ENCODE results near the gene OR6C2. TPM values are rescaled to one million over a fixed set of nuclear protein-coding genes. Genes with fewer than 3 reads are reported as not detected.
"Not testable (repeated sequence)": the region's sequence is repeated elsewhere in the genome, so short reads cannot be mapped to it uniquely, and the experiment has no call there.

OR6C2 gene
- total RNA-seq (not detected), polyA plus RNA-seq (not detected)
- long read RNA-seq, donor 1, result 0 reads
- long read RNA-seq, donor 2, result 0 reads
- long read RNA-seq, donor 3, result 0 reads
- long read RNA-seq, donor 4, result 0 reads

GRCh38 chr12:55443776-55444175 is at the start of gene OR6C2:
Gene OR6C2, plus strand, starts transcription at chr12:55444076. Its CDS starts 8,138 bp downstream, at chr12:55452214.
- ATAC-seq, result no peak
- H3K9me3 ChIP-seq (ENCODE audit: control insufficient read depth, low read length), result no peaks in the 10 kb centered on the region
- H3K4me3 ChIP-seq (ENCODE audit: low read length), result no peak within 1 kb of the TSS
- WGBS, result 50% methylated on average over 2 of the region's 2 CpGs
- no peak within 1 kb of the TSS for H3K27ac ChIP-seq (ENCODE audit: low read length)
- no peaks in the 10 kb centered on the region for H3K27me3 ChIP-seq (ENCODE audit: control insufficient read depth, insufficient read depth)
- H3K4me1 ChIP-seq (ENCODE audit: control insufficient read depth, insufficient read depth, low read length), result no peaks in the 10 kb centered on the region
- intact Hi-C loops (cut with DNase I), result no loop called here
- no peak for DNase-seq

DNA sequence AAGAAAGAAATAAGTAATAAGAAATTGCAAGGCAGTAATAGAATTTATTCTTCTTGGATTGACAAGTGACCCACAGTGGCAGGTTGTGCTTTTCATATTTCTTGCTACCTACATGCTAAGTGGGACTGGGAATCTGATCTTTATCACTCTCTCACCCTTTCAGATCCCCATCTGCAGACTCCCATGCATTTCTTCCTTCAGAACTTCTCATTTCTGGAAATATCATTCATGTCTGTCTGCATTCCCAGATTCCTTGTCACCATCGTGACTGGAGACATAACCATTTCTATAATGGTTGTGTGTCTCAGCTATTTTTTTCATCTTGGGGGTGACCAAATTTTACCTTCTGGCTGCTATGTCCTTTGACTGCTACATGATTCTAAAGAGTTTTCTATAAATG is 47.5 kb upstream of the OR6C2 start:
- Histone ChIP-seq H3K4me3 (ENCODE audit: low read length) (no peak overlapping the region), H3K27ac (ENCODE audit: low read length) (no peak overlapping the region), H3K4me1 (ENCODE audit: control insufficient read depth, insufficient read depth, low read length) (no peaks in the 10 kb centered on the region), H3K27me3 (ENCODE audit: control insufficient read depth, insufficient read depth) (no peaks in the 10 kb centered on the region), H3K9me3 (ENCODE audit: control insufficient read depth, low read length) (no peaks in the 10 kb centered on the region)
- WGBS, result 76% methylated on average over 1 of the region's 1 CpG
- DNase-seq, result no peak
- intact Hi-C loops (cut with DNase I), result no loop called here
- ATAC-seq, result no peak

DNA sequence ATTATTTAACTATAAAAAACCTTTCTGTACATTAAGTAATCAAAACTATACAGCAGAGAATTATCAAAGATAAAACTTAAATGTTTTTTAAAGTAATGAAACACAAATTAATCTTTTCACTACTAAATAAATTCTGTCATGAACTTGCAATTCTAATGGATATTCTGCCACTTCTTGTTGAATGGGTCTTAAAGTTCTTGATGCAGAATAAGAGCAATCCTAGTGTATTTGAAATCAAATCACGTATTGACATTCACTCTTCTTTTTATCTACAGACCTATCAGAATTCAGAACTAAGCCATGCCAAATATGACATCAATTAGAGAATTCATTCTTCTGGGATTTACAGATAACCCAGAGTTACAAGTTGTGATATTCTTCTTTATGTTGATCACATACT is 43.6 kb upstream of the OR6C2 start, which contains the start of gene OR6C65:
Gene OR6C65, plus strand, starts transcription at position 301 of the 400 bp plus-strand sequence. Its CDS starts 0 bp downstream, at position 301.
- 81% methylated on average over 1 of the region's 1 CpG for WGBS
- Histone ChIP-seq H3K4me3 (ENCODE audit: low read length) (no peak within 1 kb of the TSS), H3K27me3 (ENCODE audit: control insufficient read depth, insufficient read depth) (no peaks in the 10 kb centered on the region), H3K4me1 (ENCODE audit: control insufficient read depth, insufficient read depth, low read length) (no peaks in the 10 kb centered on the region), H3K27ac (ENCODE audit: low read length) (no peak within 1 kb of the TSS), H3K9me3 (ENCODE audit: control insufficient read depth, low read length) (no peaks in the 10 kb centered on the region)
- DNase-seq (no peak), ATAC-seq (no peak)
- intact Hi-C loops (cut with DNase I), result no loop called here

GRCh38 chr12:55407866-55408265 is 36.0 kb upstream of the OR6C2 start:
- ATAC-seq, result no peak
- H3K4me3 ChIP-seq (ENCODE audit: low read length), result no peak overlapping the region
- H3K27ac ChIP-seq (ENCODE audit: low read length), result no peak overlapping the region
- 51% methylated on average over 1 of the region's 1 CpG for WGBS
- intact Hi-C loops (cut with DNase I), result no loop called here
- H3K9me3 ChIP-seq (ENCODE audit: control insufficient read depth, low read length), result no peaks in the 10 kb centered on the region
- no peak for DNase-seq
- H3K27me3 ChIP-seq (ENCODE audit: control insufficient read depth, insufficient read depth), result no peaks in the 10 kb centered on the region
- H3K4me1 ChIP-seq (ENCODE audit: control insufficient read depth, insufficient read depth, low read length), result no peaks in the 10 kb centered on the region

DNA sequence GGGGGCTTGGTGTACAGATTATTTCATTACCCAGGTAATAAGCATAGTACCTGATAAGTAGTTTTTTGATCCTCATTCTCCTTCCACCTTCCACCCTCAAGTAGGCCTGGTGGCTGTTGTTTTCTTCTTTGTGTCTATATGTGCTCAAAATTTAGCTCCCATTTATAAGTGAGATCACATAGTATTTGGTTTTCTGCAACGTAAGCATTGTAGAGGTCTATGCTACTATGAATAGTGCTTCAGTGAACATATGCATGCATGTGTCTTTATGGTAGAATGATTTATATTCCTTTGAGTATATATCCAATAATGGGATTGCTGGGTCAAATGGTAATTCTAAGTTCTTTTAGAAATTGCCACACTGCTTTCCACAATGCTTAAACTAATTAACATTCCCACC is 34.7 kb upstream of the OR6C2 start:
- H3K9me3 ChIP-seq (ENCODE audit: control insufficient read depth, low read length); H3K4me1 ChIP-seq (ENCODE audit: control insufficient read depth, insufficient read depth, low read length); DNase-seq; H3K4me3 ChIP-seq (ENCODE audit: low read length); ATAC-seq; intact Hi-C loops (cut with DNase I); H3K27me3 ChIP-seq (ENCODE audit: control insufficient read depth, insufficient read depth); H3K27ac ChIP-seq (ENCODE audit: low read length): not testable (repeated sequence)
- 87% methylated on average over 1 of the region's 1 CpG for WGBS

GRCh38 chr12:55412138-55412537 is 31.7 kb upstream of the OR6C2 start:
- H3K27me3 ChIP-seq (ENCODE audit: control insufficient read depth, insufficient read depth); ATAC-seq; DNase-seq; intact Hi-C loops (cut with DNase I); H3K27ac ChIP-seq (ENCODE audit: low read length); H3K4me3 ChIP-seq (ENCODE audit: low read length); H3K9me3 ChIP-seq (ENCODE audit: control insufficient read depth, low read length); H3K4me1 ChIP-seq (ENCODE audit: control insufficient read depth, insufficient read depth, low read length): not testable (repeated sequence)
- 88% methylated on average over 15 of the region's 15 CpGs for WGBS

- H3K9me3 ChIP-seq (ENCODE audit: control insufficient read depth, low read length); DNase-seq; H3K27ac ChIP-seq (ENCODE audit: low read length); H3K4me3 ChIP-seq (ENCODE audit: low read length); H3K27me3 ChIP-seq (ENCODE audit: control insufficient read depth, insufficient read depth); H3K4me1 ChIP-seq (ENCODE audit: control insufficient read depth, insufficient read depth, low read length); intact Hi-C loops (cut with DNase I): not testable (repeated sequence)
- peak in 1 of 2 donors; percentile 45 for ATAC-seq
- WGBS, result 92% methylated on average over 5 of the region's 6 CpGs
Observed at GRCh38 chr12:55413498-55414388, 30.1 kb upstream of the OR6C2 start.

DNA sequence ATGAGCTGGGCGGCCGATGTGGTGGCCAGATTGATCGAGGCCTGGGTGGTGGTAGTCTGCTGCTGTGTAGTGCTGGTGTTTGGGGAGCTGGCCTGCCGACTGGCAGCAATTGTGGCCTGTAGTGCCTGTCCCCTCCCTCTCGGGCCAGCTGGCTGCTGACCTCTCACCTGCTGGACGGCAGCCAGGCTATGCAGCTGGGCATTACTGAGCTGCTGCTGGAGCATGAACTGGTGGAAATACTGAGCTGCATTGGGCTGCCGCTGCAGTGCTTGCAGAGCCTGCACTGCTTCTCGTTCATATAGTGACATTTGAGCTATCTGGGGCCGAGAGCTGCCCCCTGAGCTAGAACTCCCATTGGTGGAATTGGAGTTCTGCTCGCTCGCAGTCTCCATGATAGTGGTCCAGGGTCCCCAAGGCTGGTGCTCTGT is 29.5 kb upstream of the OR6C2 start:
- H3K27ac ChIP-seq (ENCODE audit: low read length); DNase-seq; H3K4me3 ChIP-seq (ENCODE audit: low read length); H3K27me3 ChIP-seq (ENCODE audit: control insufficient read depth, insufficient read depth); intact Hi-C loops (cut with DNase I); H3K9me3 ChIP-seq (ENCODE audit: control insufficient read depth, low read length); H3K4me1 ChIP-seq (ENCODE audit: control insufficient read depth, insufficient read depth, low read length): not testable (repeated sequence)
- peak; percentile 11 to 38 for ATAC-seq
- WGBS, result 40% methylated on average over 11 of the region's 11 CpGs

DNA sequence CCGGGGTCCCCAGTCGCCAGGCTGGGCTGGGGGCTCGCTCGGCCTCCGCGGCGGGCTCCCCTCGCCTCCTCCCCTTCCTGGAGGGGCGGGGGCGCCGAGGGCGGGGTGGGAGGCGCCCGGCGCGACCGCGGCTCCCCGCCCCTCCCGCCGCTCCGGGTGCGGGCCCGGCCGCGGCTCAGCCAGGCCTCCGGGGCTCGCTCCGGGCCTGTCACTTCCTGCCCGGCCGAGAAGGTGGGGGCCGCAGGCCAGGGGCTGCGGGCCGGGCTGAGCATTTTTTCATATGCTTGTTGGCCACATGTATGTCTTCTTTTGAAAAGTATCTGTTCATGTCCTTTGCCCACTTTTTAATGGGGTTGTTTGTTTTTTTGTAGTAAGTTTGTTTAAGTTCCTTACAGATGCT is 29.0 kb upstream of the OR6C2 start:
- H3K4me1 ChIP-seq (ENCODE audit: control insufficient read depth, insufficient read depth, low read length); H3K27ac ChIP-seq (ENCODE audit: low read length); H3K4me3 ChIP-seq (ENCODE audit: low read length); H3K27me3 ChIP-seq (ENCODE audit: control insufficient read depth, insufficient read depth); DNase-seq; intact Hi-C loops (cut with DNase I); H3K9me3 ChIP-seq (ENCODE audit: control insufficient read depth, low read length): not testable (repeated sequence)
- peak; percentile 70 to 80 for ATAC-seq
- WGBS, result 1% methylated on average over 10 of the region's 34 CpGs

GRCh38 chr12:55416961-55417360 is 26.9 kb upstream of the OR6C2 start:
- H3K4me3 ChIP-seq (ENCODE audit: low read length), result no peak overlapping the region
- ATAC-seq, result no peak
- DNase-seq, result no peak
- H3K27me3 ChIP-seq (ENCODE audit: control insufficient read depth, insufficient read depth), result no peaks in the 10 kb centered on the region
- no peak overlapping the region for H3K27ac ChIP-seq (ENCODE audit: low read length)
- intact Hi-C loops (cut with DNase I), result no loop called here
- no peaks in the 10 kb centered on the region for H3K9me3 ChIP-seq (ENCODE audit: control insufficient read depth, low read length)
- 50% methylated on average over 1 of the region's 1 CpG for WGBS
- no peaks in the 10 kb centered on the region for H3K4me1 ChIP-seq (ENCODE audit: control insufficient read depth, insufficient read depth, low read length)

GRCh38 chr12:55420307-55420962 is 23.4 kb upstream of the OR6C2 start:
- Histone ChIP-seq H3K9me3 (ENCODE audit: control insufficient read depth, low read length) (no peaks in the 10 kb centered on the region), H3K27ac (ENCODE audit: low read length) (no peak overlapping the region), H3K4me3 (ENCODE audit: low read length) (no peak overlapping the region), H3K4me1 (ENCODE audit: control insufficient read depth, insufficient read depth, low read length) (no peaks in the 10 kb centered on the region), H3K27me3 (ENCODE audit: control insufficient read depth, insufficient read depth) (no peaks in the 10 kb centered on the region)
- WGBS, result 80% methylated on average over 2 of the region's 2 CpGs
- ATAC-seq, result no peak
- peak in 1 of 3 donors; percentile 13 for DNase-seq
- intact Hi-C loops (cut with DNase I), result no loop called here

Data from right cardiac atrium (tissue), 5 donors.